GM13976 (cell line): Measurements from ENCODE around the gene RBFOX2.
"Not testable (repeated sequence)": the region's sequence is repeated elsewhere in the genome, so short reads cannot be mapped to it uniquely, and the experiment has no call there.

Source experiments
- DNase-seq: peaks from one replicate; pipeline ENCODE4 v3.0.0; 2012; ENCODE audit warnings: low spot score
- CTCF ChIP-seq: IDR thresholded peaks from 2 replicates; pipeline ENCODE4 v1.5.1; 2012; ENCODE audit warnings: borderline replicate concordance, mild to moderate bottlenecking; ENCODE audit not compliant: insufficient read depth; ENCODE audit errors: extremely low read depth, missing control alignments, control extremely low read depth
- in situ Hi-C: fragments of 300-500 bp; cut with MboI; formaldehyde crosslinking; loops from one replicate; pipeline ENCODE4 v1.12.0; 2022; ENCODE audit warnings: low sequenced_read_pairs, mixed read lengths, inconsistent platforms; ENCODE audit not compliant: unreplicated experiment

The RBFOX2 gene

GRCh38 chr22:36002718-36003260, 25.8 kb downstream of the RBFOX2 start:
- no peak for DNase-seq
- in situ Hi-C loops = no loop called here
- TF ChIP-seq CTCF = no peak

- TF ChIP-seq CTCF = no peak
- DNase-seq = no peak
- in situ Hi-C loops = no loop called here
Measured at GRCh38 chr22:36002084-36002483, 26.5 kb downstream of the RBFOX2 start.

GRCh38 chr22:35998748-35999147, 29.9 kb downstream of the RBFOX2 start:
- DNase-seq = no peak
- no peak for TF ChIP-seq CTCF
- in situ Hi-C loops = no loop called here

- TF ChIP-seq CTCF = no peak
- DNase-seq = no peak
- in situ Hi-C loops = no loop called here
Measured at GRCh38 chr22:35997438-35997837, 31.2 kb downstream of the RBFOX2 start.

GRCh38 chr22:35996596-35996995, 32.0 kb downstream of the RBFOX2 start:
- no peak for DNase-seq
- in situ Hi-C loops = no loop called here
- TF ChIP-seq CTCF = no peak

- no peak for TF ChIP-seq CTCF
- DNase-seq = no peak
- in situ Hi-C loops = no loop called here
Measured at GRCh38 chr22:35995772-35996171, 32.9 kb downstream of the RBFOX2 start.

- no peak for DNase-seq
- in situ Hi-C loops = no loop called here
- no peak for TF ChIP-seq CTCF
Measured at GRCh38 chr22:35995348-35995747, 33.3 kb downstream of the RBFOX2 start.

- in situ Hi-C loops, DNase-seq: not testable (repeated sequence)
Measured at GRCh38 chr22:35993727-35994126, 34.9 kb downstream of the RBFOX2 start.
